ENCODE results near the gene TLR9. TPM values are rescaled to one million over a fixed set of nuclear protein-coding genes. Genes with fewer than 3 reads are reported as not detected.
"Not testable (repeated sequence)": the region's sequence is repeated elsewhere in the genome, so short reads cannot be mapped to it uniquely, and the experiment has no call there.

TLR9 gene
- polyA plus RNA-seq, 1 donor from 2014 or later, result 10.4 TPM

GRCh38 chr3:52190294-52191074 is 35.0 kb downstream of the TLR9 start:
- Mint-ChIP-seq H3K4me1 (peaks cover 0 to 7% (median 0%) of the 10 kb centered on the region in 3 donors), H3K4me3 (no peak overlapping the region), H3K27ac (peak overlapping the region in 1 of 3 donors; percentile 59), H3K36me3 (peaks cover 2% of the 10 kb centered on the region), H3K9me3 (no peaks in the 10 kb centered on the region), H3K27me3 (no peaks in the 10 kb centered on the region)

GRCh38 chr3:52188556-52188955 is 36.9 kb downstream of the TLR9 start:
- Mint-ChIP-seq H3K27ac (no peak overlapping the region), H3K36me3 (peaks cover 2% of the 10 kb centered on the region), H3K27me3 (no peaks in the 10 kb centered on the region), H3K9me3 (no peaks in the 10 kb centered on the region), H3K4me3 (no peak overlapping the region), H3K4me1 (peaks cover 0 to 7% (median 0%) of the 10 kb centered on the region in 3 donors)

GRCh38 chr3:52186729-52187128 is 38.7 kb downstream of the TLR9 start:
- Mint-ChIP-seq H3K4me1 (peaks cover 0 to 7% (median 0%) of the 10 kb centered on the region in 3 donors), H3K4me3 (peak overlapping the region in 1 of 4 donors; percentile 38), H3K27me3 (no peaks in the 10 kb centered on the region), H3K27ac (no peak overlapping the region), H3K36me3 (peaks cover 2% of the 10 kb centered on the region), H3K9me3 (no peaks in the 10 kb centered on the region)

- Mint-ChIP-seq H3K27me3 (no peaks in the 10 kb centered on the region), H3K4me3 (no peak overlapping the region), H3K36me3 (peaks cover 2% of the 10 kb centered on the region), H3K4me1 (peaks cover 0 to 9% (median 0%) of the 10 kb centered on the region in 3 donors), H3K9me3 (no peaks in the 10 kb centered on the region), H3K27ac (no peak overlapping the region)
These were observed 39.6 kb downstream of the TLR9 start for GRCh38 chr3:52185837-52186236.

- H3K9me3 Mint-ChIP-seq, result no peaks in the 10 kb centered on the region
- no peaks in the 10 kb centered on the region for H3K27me3 Mint-ChIP-seq
- H3K27ac Mint-ChIP-seq, result no peak overlapping the region
- no peak overlapping the region for H3K4me3 Mint-ChIP-seq
- H3K36me3 Mint-ChIP-seq, result peaks cover 2% of the 10 kb centered on the region
- peaks cover 2 to 12% (median 4%) of the 10 kb centered on the region in 3 donors for H3K4me1 Mint-ChIP-seq
These were observed 40.1 kb downstream of the TLR9 start for GRCh38 chr3:52185311-52185710.

GRCh38 chr3:52184690-52185089 is 40.8 kb downstream of the TLR9 start:
- Mint-ChIP-seq H3K27me3 (no peaks in the 10 kb centered on the region), H3K4me1 (peaks cover 5 to 15% (median 7%) of the 10 kb centered on the region in 3 donors), H3K36me3 (peaks cover 2% of the 10 kb centered on the region), H3K27ac (no peak overlapping the region), H3K9me3 (no peaks in the 10 kb centered on the region), H3K4me3 (no peak overlapping the region)

- H3K27me3 Mint-ChIP-seq, result no peaks in the 10 kb centered on the region
These were observed 41.5 kb downstream of the TLR9 start for GRCh38 chr3:52183786-52184445.

GRCh38 chr3:52182691-52183090 is 42.8 kb downstream of the TLR9 start:
- no peak overlapping the region for H3K4me3 Mint-ChIP-seq
- H3K9me3 Mint-ChIP-seq, result no peaks in the 10 kb centered on the region
- H3K27ac Mint-ChIP-seq, result no peak overlapping the region
- peaks cover 5 to 8% (median 7%) of the 10 kb centered on the region in 3 donors for H3K4me1 Mint-ChIP-seq
- peaks cover 6% of the 10 kb centered on the region for H3K36me3 Mint-ChIP-seq
- H3K27me3 Mint-ChIP-seq, result no peaks in the 10 kb centered on the region

More at GRCh38 chr3:52183786-52184445, 41.5 kb downstream of the TLR9 start:
- peaks cover 5 to 11% (median 7%) of the 10 kb centered on the region in 3 donors for H3K4me1 Mint-ChIP-seq
- H3K9me3 Mint-ChIP-seq, result no peaks in the 10 kb centered on the region
- H3K27ac Mint-ChIP-seq, result no peak overlapping the region
- peaks cover 2% of the 10 kb centered on the region for H3K36me3 Mint-ChIP-seq
- no peak overlapping the region for H3K4me3 Mint-ChIP-seq

GRCh38 chr3:52182196-52182595 is 43.2 kb downstream of the TLR9 start:
- Mint-ChIP-seq H3K9me3 (no peaks in the 10 kb centered on the region), H3K4me3 (no peak overlapping the region), H3K4me1 (peaks cover 5 to 8% (median 7%) of the 10 kb centered on the region in 3 donors), H3K27me3 (no peaks in the 10 kb centered on the region), H3K36me3 (peaks cover 6% of the 10 kb centered on the region), H3K27ac (no peak overlapping the region)

- H3K4me3 Mint-ChIP-seq, result no peak overlapping the region
These were observed 43.9 kb downstream of the TLR9 start for GRCh38 chr3:52181543-52181942.

GRCh38 chr3:52178537-52178936 is 46.9 kb downstream of the TLR9 start:
- Mint-ChIP-seq H3K4me1 (peaks cover 5 to 9% (median 8%) of the 10 kb centered on the region in 3 donors), H3K9me3 (no peaks in the 10 kb centered on the region), H3K36me3 (peaks cover 4% of the 10 kb centered on the region), H3K27me3 (no peaks in the 10 kb centered on the region), H3K4me3 (peak overlapping the region in 1 of 4 donors; percentile 67), H3K27ac (no peak overlapping the region)

More at GRCh38 chr3:52181543-52181942, 43.9 kb downstream of the TLR9 start:
- Mint-ChIP-seq H3K27ac (no peak overlapping the region), H3K36me3 (peaks cover 4% of the 10 kb centered on the region), H3K4me1 (peaks cover 5 to 9% (median 7%) of the 10 kb centered on the region in 3 donors), H3K27me3 (no peaks in the 10 kb centered on the region), H3K9me3 (no peaks in the 10 kb centered on the region)

- not testable (repeated sequence) for H3K27me3 Mint-ChIP-seq, H3K4me1 Mint-ChIP-seq, H3K9me3 Mint-ChIP-seq, H3K27ac Mint-ChIP-seq, H3K36me3 Mint-ChIP-seq
- peak overlapping the region in 1 of 4 donors; percentile 67 for H3K4me3 Mint-ChIP-seq
These were observed 47.3 kb downstream of the TLR9 start for GRCh38 chr3:52178126-52178525.

GRCh38 chr3:52177701-52178042 is 47.8 kb downstream of the TLR9 start:
- H3K27ac Mint-ChIP-seq, result no peak overlapping the region
- H3K36me3 Mint-ChIP-seq, result peaks cover 4% of the 10 kb centered on the region
- H3K9me3 Mint-ChIP-seq, result no peaks in the 10 kb centered on the region

GRCh38 chr3:52176951-52177700 is 48.3 kb downstream of the TLR9 start:
- H3K27ac Mint-ChIP-seq, result no peak overlapping the region

More at GRCh38 chr3:52177701-52178042, 47.8 kb downstream of the TLR9 start:
- no peak overlapping the region for H3K4me3 Mint-ChIP-seq
- no peaks in the 10 kb centered on the region for H3K27me3 Mint-ChIP-seq
- H3K4me1 Mint-ChIP-seq, result peaks cover 5 to 9% (median 8%) of the 10 kb centered on the region in 3 donors

GRCh38 chr3:52176180-52176752 is 49.2 kb downstream of the TLR9 start:
- Mint-ChIP-seq H3K9me3 (no peaks in the 10 kb centered on the region), H3K4me3 (no peak overlapping the region), H3K36me3 (peaks cover 4% of the 10 kb centered on the region), H3K4me1 (peaks cover 5 to 9% (median 8%) of the 10 kb centered on the region in 3 donors), H3K27ac (no peak overlapping the region), H3K27me3 (no peaks in the 10 kb centered on the region)

More at GRCh38 chr3:52176951-52177700, 48.3 kb downstream of the TLR9 start:
- H3K27me3 Mint-ChIP-seq, result no peaks in the 10 kb centered on the region
- H3K9me3 Mint-ChIP-seq, result no peaks in the 10 kb centered on the region
- H3K4me1 Mint-ChIP-seq, result peaks cover 5 to 9% (median 8%) of the 10 kb centered on the region in 3 donors
- no peak overlapping the region for H3K4me3 Mint-ChIP-seq
- peaks cover 4% of the 10 kb centered on the region for H3K36me3 Mint-ChIP-seq
